ENCODE measurements around the gene BOLL. TPM values are rescaled to one million over a fixed set of nuclear protein-coding genes. Genes with fewer than 3 reads are reported as not detected.

The BOLL gene
- total RNA-seq, 4 donors from 2014 or later = not detected

DNA sequence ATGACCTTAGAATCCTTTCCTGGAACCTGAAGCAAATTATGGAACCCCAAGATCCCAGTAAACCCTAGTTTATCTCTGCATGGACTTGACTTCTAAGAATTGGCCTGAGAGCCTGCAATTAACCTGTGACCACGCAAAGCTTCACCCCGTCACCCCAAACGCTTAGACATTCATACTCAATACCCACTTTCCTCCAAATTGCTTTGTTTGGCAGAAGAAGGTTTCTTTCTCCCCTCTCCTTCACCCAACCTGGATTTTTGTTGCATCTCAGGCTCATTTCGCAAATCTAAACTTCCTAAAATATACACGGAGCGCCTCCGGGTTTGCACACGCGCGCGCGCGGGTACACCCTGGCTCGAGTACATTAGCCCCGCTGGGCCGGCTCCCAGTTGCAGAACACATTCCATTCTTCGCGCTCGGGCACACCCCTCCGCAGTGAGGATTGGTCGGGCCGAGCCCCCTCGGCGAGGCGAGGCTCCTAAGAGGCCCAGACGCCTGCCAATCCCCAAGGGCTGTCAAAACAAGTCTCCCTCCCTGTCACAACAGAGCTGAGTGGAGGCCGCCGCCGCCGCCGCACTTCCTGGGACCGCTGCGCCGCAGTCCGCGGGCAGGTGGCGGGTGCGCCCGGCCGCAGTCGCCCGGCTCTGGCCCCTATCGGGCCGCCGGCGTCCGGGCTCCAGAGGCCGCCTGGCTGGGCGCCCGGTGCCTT lies 19.1 kb upstream of the BOLL start, which contains the start of gene PLCL1:
Gene PLCL1 (plus strand): TSS at position 545 of the 709 bp plus-strand sequence.
- DNase-seq (ENCODE audit: low spot score) (peak; percentile 79), ATAC-seq (ENCODE audit: low FRiP score) (peak; percentile 97)
- TF ChIP-seq, protein P1, sequence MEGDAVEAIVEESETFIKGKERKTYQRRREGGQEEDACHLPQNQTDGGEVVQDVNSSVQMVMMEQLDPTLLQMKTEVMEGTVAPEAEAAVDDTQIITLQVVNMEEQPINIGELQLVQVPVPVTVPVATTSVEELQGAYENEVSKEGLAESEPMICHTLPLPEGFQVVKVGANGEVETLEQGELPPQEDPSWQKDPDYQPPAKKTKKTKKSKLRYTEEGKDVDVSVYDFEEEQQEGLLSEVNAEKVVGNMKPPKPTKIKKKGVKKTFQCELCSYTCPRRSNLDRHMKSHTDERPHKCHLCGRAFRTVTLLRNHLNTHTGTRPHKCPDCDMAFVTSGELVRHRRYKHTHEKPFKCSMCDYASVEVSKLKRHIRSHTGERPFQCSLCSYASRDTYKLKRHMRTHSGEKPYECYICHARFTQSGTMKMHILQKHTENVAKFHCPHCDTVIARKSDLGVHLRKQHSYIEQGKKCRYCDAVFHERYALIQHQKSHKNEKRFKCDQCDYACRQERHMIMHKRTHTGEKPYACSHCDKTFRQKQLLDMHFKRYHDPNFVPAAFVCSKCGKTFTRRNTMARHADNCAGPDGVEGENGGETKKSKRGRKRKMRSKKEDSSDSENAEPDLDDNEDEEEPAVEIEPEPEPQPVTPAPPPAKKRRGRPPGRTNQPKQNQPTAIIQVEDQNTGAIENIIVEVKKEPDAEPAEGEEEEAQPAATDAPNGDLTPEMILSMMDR (IDR thresholded peaks at IDR 0.05) = no peak

DNA sequence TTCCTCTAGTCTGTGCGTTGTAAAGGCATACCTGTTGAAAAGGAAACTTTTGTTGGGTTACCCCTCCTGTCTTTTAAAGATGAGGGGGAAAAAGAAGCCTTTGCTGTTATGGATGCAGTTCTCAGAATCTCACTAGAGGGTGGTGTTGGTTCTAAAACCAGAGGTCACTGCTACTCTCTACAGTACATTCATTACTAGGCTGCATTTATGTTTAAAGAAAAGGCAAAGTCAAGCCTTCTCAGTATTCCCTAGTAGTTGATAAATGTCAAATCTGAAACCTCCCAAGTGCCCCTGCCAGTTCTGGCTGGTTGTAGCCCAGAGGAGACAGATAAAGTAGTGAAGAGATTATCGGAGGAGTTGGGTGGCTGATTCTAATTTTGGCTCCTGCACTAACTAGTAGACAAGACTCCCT lies 17.9 kb upstream of the BOLL start:
- TF ChIP-seq, protein P1 (IDR thresholded peaks at IDR 0.05) = no peak
- peak; percentile 52 for ATAC-seq (ENCODE audit: low FRiP score)
- no peak for DNase-seq (ENCODE audit: low spot score)

DNA sequence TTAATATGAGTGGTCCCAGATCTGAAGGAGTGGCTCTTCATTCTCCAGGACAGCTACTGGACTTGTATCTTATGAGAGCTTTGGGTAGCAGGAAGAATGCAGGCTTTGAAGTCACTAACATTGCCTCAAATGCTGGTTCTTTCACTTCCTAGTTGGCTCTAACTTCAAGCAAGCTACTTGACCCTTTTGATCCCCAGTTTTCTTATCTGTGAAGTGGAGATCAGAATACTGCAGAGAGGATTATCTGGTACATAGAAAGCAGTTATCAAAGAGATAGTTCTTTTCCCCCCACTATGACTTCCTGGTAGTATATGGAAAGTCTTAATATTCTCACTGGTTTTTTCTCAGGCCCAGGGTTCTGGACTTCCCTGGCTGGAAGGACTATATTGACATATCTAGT lies 15.9 kb upstream of the BOLL start:
- DNase-seq (ENCODE audit: low spot score) = no peak
- no peak for ATAC-seq (ENCODE audit: low FRiP score)
- TF ChIP-seq, protein P1 (IDR thresholded peaks at IDR 0.05) = no peak

DNA sequence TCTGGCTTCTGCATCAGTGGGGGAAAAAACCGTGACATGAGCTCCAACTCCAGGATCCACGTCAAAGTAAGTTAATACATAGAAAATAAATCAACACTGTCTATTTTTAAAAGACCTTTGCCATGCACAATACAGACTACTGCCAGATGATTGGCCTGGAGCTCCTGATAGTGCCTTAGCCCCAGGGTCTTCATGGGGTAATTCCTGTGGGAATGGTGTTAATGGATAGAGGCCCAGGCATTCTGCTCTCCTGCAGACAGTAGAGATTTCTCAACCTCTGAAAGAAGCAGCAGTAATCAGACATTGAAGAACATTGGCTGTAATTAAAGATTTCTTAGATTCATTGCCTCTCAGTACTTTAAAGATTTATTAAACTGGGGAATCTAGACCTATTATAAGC lies 15.0 kb upstream of the BOLL start:
- TF ChIP-seq, protein P1 (IDR thresholded peaks at IDR 0.05) = no peak

DNA sequence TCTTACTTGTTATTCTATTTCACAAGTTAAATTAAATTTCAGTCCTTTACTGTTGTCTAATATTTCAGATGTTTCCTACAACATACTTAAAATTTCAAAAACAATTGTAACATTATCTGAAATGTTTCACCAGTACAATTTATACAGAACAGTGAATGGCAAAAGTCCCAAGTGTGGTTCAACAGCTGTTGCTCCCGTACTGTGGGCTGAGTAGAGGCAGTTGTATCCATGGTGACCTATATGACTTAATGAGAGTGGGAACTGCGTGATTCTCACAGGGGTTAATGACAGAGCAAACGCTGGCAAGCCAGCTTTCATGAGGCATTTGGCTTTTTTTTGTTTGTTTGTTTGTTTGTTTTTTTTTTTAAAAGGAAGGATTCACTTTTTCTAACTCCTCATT lies 13.9 kb upstream of the BOLL start:
- ATAC-seq (ENCODE audit: low FRiP score) (no peak), DNase-seq (ENCODE audit: low spot score) (no peak)
- TF ChIP-seq, protein P1 (IDR thresholded peaks at IDR 0.05) = no peak

More for the DNA sequence above, 15.0 kb upstream of the BOLL start:
- DNase-seq (ENCODE audit: low spot score) (no peak), ATAC-seq (ENCODE audit: low FRiP score) (no peak)

DNA sequence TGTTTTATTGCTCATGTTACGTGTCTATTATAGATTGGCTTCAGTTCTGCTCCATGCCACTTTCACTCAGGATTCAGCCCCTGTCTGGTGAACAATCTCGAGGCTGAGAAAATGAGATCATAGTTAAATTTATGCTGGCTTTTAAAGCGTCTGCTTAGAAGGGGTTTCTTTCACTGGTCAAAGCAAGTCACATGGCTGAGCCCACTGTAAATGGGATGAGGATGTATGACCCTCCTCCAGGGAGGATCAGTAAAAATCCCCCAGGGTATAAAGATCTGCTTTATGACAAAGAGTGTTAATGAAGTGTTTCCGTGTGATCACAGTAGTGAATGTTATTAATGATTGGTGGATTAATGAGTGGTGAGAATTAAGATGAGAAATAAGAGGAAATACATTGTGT lies 13.1 kb upstream of the BOLL start:
- ATAC-seq (ENCODE audit: low FRiP score) (no peak), DNase-seq (ENCODE audit: low spot score) (no peak)
- TF ChIP-seq, protein P1 (IDR thresholded peaks at IDR 0.05) = no peak

DNA sequence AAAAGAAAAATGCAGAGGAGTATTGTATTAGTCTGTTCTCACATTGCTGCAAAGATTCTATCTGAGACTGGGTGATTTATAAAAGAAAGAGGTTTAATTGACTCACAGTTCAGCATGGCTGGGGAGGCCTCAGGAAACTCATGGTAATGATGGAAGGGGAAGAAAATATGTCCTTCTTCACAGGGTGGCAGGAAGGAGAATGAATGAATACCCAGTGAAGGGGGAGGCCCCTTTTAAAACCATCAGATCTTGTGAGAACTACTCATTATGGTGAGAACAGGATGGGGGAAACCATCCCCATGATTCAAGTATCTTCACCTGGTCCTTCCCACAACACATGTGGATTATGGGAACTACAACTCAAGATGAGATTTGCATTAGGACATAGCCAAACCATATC lies 10.2 kb upstream of the BOLL start:
- DNase-seq (ENCODE audit: low spot score) (no peak), ATAC-seq (ENCODE audit: low FRiP score) (no peak)
- TF ChIP-seq, protein P1 (IDR thresholded peaks at IDR 0.05) = no peak

All from omental fat pad (tissue), 4 donors.